Measurements from ENCODE around the gene CACNA1C.

CACNA1C gene

GRCh38 chr12:2513141-2514037 is 460.6 kb downstream of the CACNA1C start:
- Histone ChIP-seq H3K36me3 (ENCODE audit: control insufficient read depth, insufficient read depth, low read length, severe bottlenecking) (peaks cover 34% of the 10 kb centered on the region), H3K4me3 (ENCODE audit: low read length) (no peak overlapping the region), H3K9ac (ENCODE audit: low read length) (no peak overlapping the region), H3K9me3 (ENCODE audit: control insufficient read depth, low read length) (no peaks in the 10 kb centered on the region), H3K27me3 (replicated peaks; ENCODE audit: control insufficient read depth, insufficient read depth, low read length) (no peaks in the 10 kb centered on the region), H3K4me1 (ENCODE audit: control insufficient read depth, insufficient read depth, low read length) (no peaks in the 10 kb centered on the region)
- no peak for DNase-seq (ENCODE audit: low read depth)

- Histone ChIP-seq H3K4me1 (ENCODE audit: control insufficient read depth, insufficient read depth, low read length) (no peaks in the 10 kb centered on the region), H3K4me3 (ENCODE audit: low read length) (no peak overlapping the region), H3K36me3 (ENCODE audit: control insufficient read depth, insufficient read depth, low read length, severe bottlenecking) (peaks cover 38% of the 10 kb centered on the region), H3K9me3 (ENCODE audit: control insufficient read depth, low read length) (no peaks in the 10 kb centered on the region), H3K27me3 (replicated peaks; ENCODE audit: control insufficient read depth, insufficient read depth, low read length) (no peaks in the 10 kb centered on the region), H3K9ac (ENCODE audit: low read length) (no peak overlapping the region)
- no peak for DNase-seq (ENCODE audit: low read depth)
These were observed 461.2 kb downstream of the CACNA1C start for GRCh38 chr12:2514038-2514340.

GRCh38 chr12:2520722-2521246 is 468.0 kb downstream of the CACNA1C start:
- Histone ChIP-seq H3K9ac (ENCODE audit: low read length) (no peak overlapping the region), H3K27me3 (replicated peaks; ENCODE audit: control insufficient read depth, insufficient read depth, low read length) (no peaks in the 10 kb centered on the region), H3K4me1 (ENCODE audit: control insufficient read depth, insufficient read depth, low read length) (no peaks in the 10 kb centered on the region), H3K9me3 (ENCODE audit: control insufficient read depth, low read length) (no peaks in the 10 kb centered on the region), H3K36me3 (ENCODE audit: control insufficient read depth, insufficient read depth, low read length, severe bottlenecking) (peaks cover 32% of the 10 kb centered on the region), H3K4me3 (ENCODE audit: low read length) (no peak overlapping the region)
- no peak for DNase-seq (ENCODE audit: low read depth)

- peaks cover 22% of the 10 kb centered on the region for H3K36me3 ChIP-seq (ENCODE audit: control insufficient read depth, insufficient read depth, low read length, severe bottlenecking)
- H3K4me1 ChIP-seq (ENCODE audit: control insufficient read depth, insufficient read depth, low read length), result no peaks in the 10 kb centered on the region
- H3K4me3 ChIP-seq (ENCODE audit: low read length), result no peak overlapping the region
- H3K9ac ChIP-seq (ENCODE audit: low read length), result no peak overlapping the region
- DNase-seq (ENCODE audit: low read depth), result no peak
- no peaks in the 10 kb centered on the region for H3K27me3 ChIP-seq (replicated peaks; ENCODE audit: control insufficient read depth, insufficient read depth, low read length)
- no peaks in the 10 kb centered on the region for H3K9me3 ChIP-seq (ENCODE audit: control insufficient read depth, low read length)
These were observed 470.5 kb downstream of the CACNA1C start for GRCh38 chr12:2523317-2523716.

GRCh38 chr12:2523844-2524243 is 471.1 kb downstream of the CACNA1C start:
- Histone ChIP-seq H3K9ac (ENCODE audit: low read length) (no peak overlapping the region), H3K36me3 (ENCODE audit: control insufficient read depth, insufficient read depth, low read length, severe bottlenecking) (peaks cover 24% of the 10 kb centered on the region), H3K27me3 (replicated peaks; ENCODE audit: control insufficient read depth, insufficient read depth, low read length) (no peaks in the 10 kb centered on the region), H3K9me3 (ENCODE audit: control insufficient read depth, low read length) (no peaks in the 10 kb centered on the region), H3K4me1 (ENCODE audit: control insufficient read depth, insufficient read depth, low read length) (no peaks in the 10 kb centered on the region), H3K4me3 (ENCODE audit: low read length) (no peak overlapping the region)
- no peak for DNase-seq (ENCODE audit: low read depth)

GRCh38 chr12:2526371-2526770 is 473.6 kb downstream of the CACNA1C start:
- Histone ChIP-seq H3K4me1 (ENCODE audit: control insufficient read depth, insufficient read depth, low read length) (no peaks in the 10 kb centered on the region), H3K9ac (ENCODE audit: low read length) (no peak overlapping the region), H3K4me3 (ENCODE audit: low read length) (no peak overlapping the region), H3K27me3 (replicated peaks; ENCODE audit: control insufficient read depth, insufficient read depth, low read length) (no peaks in the 10 kb centered on the region), H3K9me3 (ENCODE audit: control insufficient read depth, low read length) (no peaks in the 10 kb centered on the region), H3K36me3 (ENCODE audit: control insufficient read depth, insufficient read depth, low read length, severe bottlenecking) (peaks cover 14% of the 10 kb centered on the region)
- no peak for DNase-seq (ENCODE audit: low read depth)

- no peaks in the 10 kb centered on the region for H3K9me3 ChIP-seq (ENCODE audit: control insufficient read depth, low read length)
- H3K4me3 ChIP-seq (ENCODE audit: low read length), result no peak overlapping the region
- no peaks in the 10 kb centered on the region for H3K4me1 ChIP-seq (ENCODE audit: control insufficient read depth, insufficient read depth, low read length)
- H3K9ac ChIP-seq (ENCODE audit: low read length), result no peak overlapping the region
- H3K36me3 ChIP-seq (ENCODE audit: control insufficient read depth, insufficient read depth, low read length, severe bottlenecking), result peaks cover 18% of the 10 kb centered on the region
- H3K27me3 ChIP-seq (replicated peaks; ENCODE audit: control insufficient read depth, insufficient read depth, low read length), result no peaks in the 10 kb centered on the region
- no peak for DNase-seq (ENCODE audit: low read depth)
These were observed 475.2 kb downstream of the CACNA1C start for GRCh38 chr12:2528001-2528400.

GRCh38 chr12:2529807-2530206 is 477.0 kb downstream of the CACNA1C start:
- H3K9me3 ChIP-seq (ENCODE audit: control insufficient read depth, low read length), result no peaks in the 10 kb centered on the region
- H3K9ac ChIP-seq (ENCODE audit: low read length), result no peak overlapping the region
- no peak for DNase-seq (ENCODE audit: low read depth)
- no peaks in the 10 kb centered on the region for H3K27me3 ChIP-seq (replicated peaks; ENCODE audit: control insufficient read depth, insufficient read depth, low read length)
- peaks cover 22% of the 10 kb centered on the region for H3K36me3 ChIP-seq (ENCODE audit: control insufficient read depth, insufficient read depth, low read length, severe bottlenecking)
- no peaks in the 10 kb centered on the region for H3K4me1 ChIP-seq (ENCODE audit: control insufficient read depth, insufficient read depth, low read length)
- no peak overlapping the region for H3K4me3 ChIP-seq (ENCODE audit: low read length)

GRCh38 chr12:2531371-2531770 is 478.6 kb downstream of the CACNA1C start:
- no peak overlapping the region for H3K9ac ChIP-seq (ENCODE audit: low read length)
- no peak for DNase-seq (ENCODE audit: low read depth)
- H3K4me3 ChIP-seq (ENCODE audit: low read length), result no peak overlapping the region
- H3K9me3 ChIP-seq (ENCODE audit: control insufficient read depth, low read length), result no peaks in the 10 kb centered on the region
- H3K27me3 ChIP-seq (replicated peaks; ENCODE audit: control insufficient read depth, insufficient read depth, low read length), result no peaks in the 10 kb centered on the region
- peaks cover 22% of the 10 kb centered on the region for H3K36me3 ChIP-seq (ENCODE audit: control insufficient read depth, insufficient read depth, low read length, severe bottlenecking)
- H3K4me1 ChIP-seq (ENCODE audit: control insufficient read depth, insufficient read depth, low read length), result no peaks in the 10 kb centered on the region

- DNase-seq (ENCODE audit: low read depth), result no peak
- no peak overlapping the region for H3K9ac ChIP-seq (ENCODE audit: low read length)
- H3K4me3 ChIP-seq (ENCODE audit: low read length), result no peak overlapping the region
- H3K4me1 ChIP-seq (ENCODE audit: control insufficient read depth, insufficient read depth, low read length), result no peaks in the 10 kb centered on the region
- H3K27me3 ChIP-seq (replicated peaks; ENCODE audit: control insufficient read depth, insufficient read depth, low read length), result no peaks in the 10 kb centered on the region
- peaks cover 22% of the 10 kb centered on the region for H3K36me3 ChIP-seq (ENCODE audit: control insufficient read depth, insufficient read depth, low read length, severe bottlenecking)
- no peaks in the 10 kb centered on the region for H3K9me3 ChIP-seq (ENCODE audit: control insufficient read depth, low read length)
These were observed 480.2 kb downstream of the CACNA1C start for GRCh38 chr12:2533036-2533435.

- Histone ChIP-seq H3K27me3 (replicated peaks; ENCODE audit: control insufficient read depth, insufficient read depth, low read length) (no peaks in the 10 kb centered on the region), H3K9ac (ENCODE audit: low read length) (no peak overlapping the region), H3K4me3 (ENCODE audit: low read length) (no peak overlapping the region), H3K4me1 (ENCODE audit: control insufficient read depth, insufficient read depth, low read length) (no peaks in the 10 kb centered on the region), H3K9me3 (ENCODE audit: control insufficient read depth, low read length) (no peaks in the 10 kb centered on the region), H3K36me3 (ENCODE audit: control insufficient read depth, insufficient read depth, low read length, severe bottlenecking) (peaks cover 18% of the 10 kb centered on the region)
- DNase-seq (ENCODE audit: low read depth), result peak; percentile 1
These were observed 482.9 kb downstream of the CACNA1C start for GRCh38 chr12:2535583-2536204.
